HepG2 (cell line): ENCODE results near the gene CFAP97D1. TPM values are rescaled to one million over a fixed set of nuclear protein-coding genes. Genes with fewer than 3 reads are reported as not detected.

Experiments used
- ATAC-seq: fragments of 200-7000 bp; cut with Tn5 transposase; 3 replicates; pipeline ENCODE4 v1.9.1; 2020; ENCODE audit warnings: mild to moderate bottlenecking, moderate library complexity
- BruUV-seq: library from RNA; stranded (reverse); fragments of 400-500 nt; replicated peaks from 2 replicates; lab custom pipeline; 2021; lab: Mats Ljungman, UMichigan
- CTCF ChIA-PET: fragments of 300-600 bp; formaldehyde crosslinking; extraction: SDS; loops from one replicate; lab custom pipeline; 2021; ENCODE audit warnings: low total read pairs, inconsistent platforms, low intra/inter-chr PET ratio; lab: Yijun Ruan, JAX
- POLR2A ChIA-PET: fragments of 350-600 bp; sonication (Branson Sonifier 250); formaldehyde crosslinking; loops from one replicate; lab custom pipeline; 2020; ENCODE audit warnings: antibody characterized with exemption, inconsistent platforms; lab: Yijun Ruan, JAX
- DNase-seq: peaks from one replicate; pipeline ENCODE4 v3.0.0-alpha.2; 2015; ENCODE audit warnings: low spot score
- FAIRE-seq: peaks from 3 replicates; lab custom pipeline; 2011; peaks lifted over from hg19 to GRCh38; lab: Jason Lieb, UNC
- H2AFZ ChIP-seq: one replicate; pipeline ENCODE4 v1.6.1; 2011; ENCODE audit warnings: low read length, inconsistent platforms
- H3K27ac ChIP-seq: fragments of 300-600 bp; 3 replicates; pipeline ENCODE4 v1.8.0; 2011; ENCODE audit warnings: mixed run types, mild to moderate bottlenecking, mixed read lengths, low read length, inconsistent platforms; ENCODE audit not compliant: insufficient read depth; ENCODE audit errors: extremely low read length
- H3K27me3 ChIP-seq, 2 experiments: fragments of 200-600 bp in 1 of 2; 2 replicates in 1 of 2; 3 replicates in 1 of 2; pipeline versions ENCODE4 v1.6.0 to v1.8.0; 2011; ENCODE audit warnings: low read length in 2 of 2, mild to moderate bottlenecking in 2 of 2, moderate library complexity in 2 of 2, inconsistent platforms in 1 of 2; ENCODE audit not compliant: insufficient read depth in 2 of 2, control insufficient read depth in 1 of 2
- H3K36me3 ChIP-seq, 2 experiments: fragments of 200-600 bp in 1 of 2; replicated peaks in 1 of 2; 2 replicates in 1 of 2; 3 replicates in 1 of 2; pipeline versions ENCODE4 v1.5.1 to v1.8.0; 2011; ENCODE audit warnings: low read length in 2 of 2, inconsistent platforms in 1 of 2; ENCODE audit not compliant: insufficient read depth in 2 of 2, control insufficient read depth in 1 of 2
- H3K4me1 ChIP-seq: 2 replicates; pipeline ENCODE4 v1.5.1; 2012; ENCODE audit warnings: low read length, inconsistent platforms; ENCODE audit not compliant: insufficient read depth
- H3K4me2 ChIP-seq: 2 replicates; pipeline ENCODE4 v1.6.0; 2011; ENCODE audit warnings: low read depth, low read length, inconsistent platforms
- H3K4me3 ChIP-seq, 3 experiments: fragments of 200-600 bp in 1 of 3; sonication (generic), shearing (Covaris generic) in 1 of 3; replicated peaks in 1 of 3; 2 replicates each; pipeline ENCODE4 v1.5.1; 2011 to 2016; ENCODE audit warnings: low read length in 3 of 3, inconsistent platforms in 2 of 3, low read depth in 2 of 3, mild to moderate bottlenecking in 2 of 3, control low read depth in 1 of 3, mixed read lengths in 1 of 3; ENCODE audit not compliant: insufficient read depth in 1 of 3
- H3K79me2 ChIP-seq: one replicate; pipeline ENCODE4 v1.6.1; 2011; ENCODE audit warnings: low read length, inconsistent platforms; ENCODE audit not compliant: insufficient read depth
- H3K9ac ChIP-seq: 2 replicates; pipeline ENCODE4 v1.6.0; 2011; ENCODE audit warnings: mild to moderate bottlenecking, low read depth, low read length, inconsistent platforms; ENCODE audit not compliant: insufficient read depth
- H3K9me3 ChIP-seq: 2 replicates; pipeline ENCODE4 v1.5.1; 2012; ENCODE audit warnings: mild to moderate bottlenecking, low read length
- H4K20me1 ChIP-seq: 2 replicates; pipeline ENCODE4 v1.6.0; 2011; ENCODE audit warnings: inconsistent platforms, mild to moderate bottlenecking, low read length, moderate library complexity; ENCODE audit not compliant: insufficient read depth
- GATA4 ChIP-seq: sonication (generic); IDR thresholded peaks from 2 replicates; pipeline ENCODE4 v1.6.1; 2016; ENCODE audit warnings: antibody characterized with exemption, low read depth, borderline replicate concordance
- ISX ChIP-seq: sonication (generic); formaldehyde crosslinking; conservative IDR thresholded peaks from 2 replicates; pipeline ENCODE4 v1.5.0; 2020; ENCODE audit warnings: missing genetic modification reagents
- PBX2 ChIP-seq: IDR thresholded peaks from 2 replicates; pipeline ENCODE4 v1.6.1; 2016; ENCODE audit warnings: control low read depth
- RAD21 ChIP-seq: fragments of 450-650 bp; formaldehyde crosslinking; IDR thresholded peaks from 2 replicates; pipeline ENCODE4 v1.5.0; 2020; ENCODE audit warnings: mild to moderate bottlenecking
- SP4 ChIP-seq: sonication (generic); formaldehyde crosslinking; IDR thresholded peaks from 2 replicates; pipeline ENCODE4 v1.8.1; 2023; ENCODE audit warnings: mild to moderate bottlenecking, missing genetic modification reagents
- XBP1 ChIP-seq: sonication (generic); formaldehyde crosslinking; IDR thresholded peaks from 2 replicates; pipeline ENCODE4 v1.5.0; 2020; ENCODE audit warnings: missing genetic modification reagents
- WGBS: methylation state at CpG from one replicate; pipeline ENCODE4 v1.1.6; 2017; ENCODE audit warnings: low lambda C conversion rate; 5-methylcytosine and 5-hydroxymethylcytosine counted together
- in situ Hi-C: cut with HindIII; loops from 2 replicates; pipeline ENCODE4 v1.10.0; 2017; ENCODE audit warnings: low pct_unique_long_range_greater_than_20kb; ENCODE audit not compliant: extremely low pct_ligation_motif_present
- intact Hi-C: fragments of 100-400 bp; cut with micrococcal nuclease; formaldehyde crosslinking; loops from one replicate; pipeline ENCODE4 v1.10.0; 2022; ENCODE audit not compliant: unreplicated experiment
- polyA plus RNA-seq, 8 experiments: library from polyadenylated mRNA; depleted of rRNA in 3 of 8; stranded (reverse) in 7 of 8; unstranded in 1 of 8; fragments of >200 nt; fragmentation: Illumina TruSeq in 4 of 8; extraction: Trizol in 4 of 8; gene quantifications; 2 replicates each; pipeline versions ENCODE4 v1.2.1 to v1.2.3, GENCODE V29; 2011 to 2016; ENCODE audit warnings: low read depth in 4 of 8, missing spikeins in 1 of 8, mixed read lengths in 1 of 8; ENCODE audit not compliant: insufficient read depth in 1 of 8
- total RNA-seq, 5 experiments: library from RNA; depleted of rRNA; stranded (reverse); fragments of >200 nt; fragmentation: Illumina TruSeq; extraction: Trizol; gene quantifications; 2 replicates each; pipeline ENCODE4 v1.2.3, GENCODE V29; 2016; ENCODE audit warnings: low read depth in 1 of 5

The CFAP97D1 gene
- total and polyA plus RNA-seq, 2 of the 13 experiments (the other 11 are each of a cell fraction or from before 2014, with no cell fraction given): 0.02 TPM; not detected in 1

GRCh38 chr17:43813386-43813785 lies 33.2 kb downstream of the CFAP97D1 start:
- FAIRE-seq (no peak), DNase-seq (no peak), ATAC-seq (no peak)
- H3K4me2 ChIP-seq: no peak overlapping the region
- H3K36me3 ChIP-seq: no peaks in the 10 kb centered on the region
- H4K20me1 ChIP-seq: no peaks in the 10 kb centered on the region
- TF ChIP-seq GATA4 (no peak), PBX2 (CRISPR knock-in tag) (no peak), SP4 (CRISPR knock-in tag) (no peak), ISX (no peak)
- ChIA-PET POLR2A (no interaction called here), CTCF (no interaction called here)
- intact Hi-C loops (no loop called here), in situ Hi-C loops (no loop called here)
- H3K9ac ChIP-seq: no peak overlapping the region
- H3K4me1 ChIP-seq: no peaks in the 10 kb centered on the region
- H3K79me2 ChIP-seq: no peaks in the 10 kb centered on the region
- H3K4me3 ChIP-seq: no peak overlapping the region
- WGBS: 65% methylated on average over 2 of the region's 3 CpGs
- no peaks in the 10 kb centered on the region for H3K9me3 ChIP-seq
- H2AFZ ChIP-seq: no peak overlapping the region
- BruUV-seq: no TSS peak
- no peak overlapping the region for H3K27ac ChIP-seq
- H3K27me3 ChIP-seq: no peaks in the 10 kb centered on the region

- CTCF ChIA-PET: no interaction called here
- Histone ChIP-seq H3K36me3 (no peaks in the 10 kb centered on the region), H3K4me2 (no peak overlapping the region), H4K20me1 (no peaks in the 10 kb centered on the region), H3K4me1 (no peaks in the 10 kb centered on the region), H3K9me3 (no peaks in the 10 kb centered on the region), H3K79me2 (no peaks in the 10 kb centered on the region)
- no peak for FAIRE-seq
- 72% methylated on average over 11 of the region's 12 CpGs for WGBS
- no TSS peak for BruUV-seq
- in situ Hi-C loops: no loop called here
- no peak for DNase-seq
- intact Hi-C loops: no loop called here
- TF ChIP-seq RAD21 (peak; percentile 41; the same call in 1 of the 2 replicates), XBP1 (CRISPR knock-in tag) (no peak)
- TF ChIP-seq, all 625 proteins: peak for 1
- Histone ChIP-seq H3K27me3 (no peaks in the 10 kb centered on the region), H3K4me3 (no peak overlapping the region), H3K9ac (no peak overlapping the region), H3K27ac (no peak overlapping the region), H2AFZ (no peak overlapping the region)
- POLR2A ChIA-PET: no interaction called here
- peak; percentile 70 for ATAC-seq
These were observed 33.8 kb downstream of the CFAP97D1 start for GRCh38 chr17:43814026-43814425.
